Measurements from ENCODE around the gene TIGD6.

TIGD6 gene

DNA sequence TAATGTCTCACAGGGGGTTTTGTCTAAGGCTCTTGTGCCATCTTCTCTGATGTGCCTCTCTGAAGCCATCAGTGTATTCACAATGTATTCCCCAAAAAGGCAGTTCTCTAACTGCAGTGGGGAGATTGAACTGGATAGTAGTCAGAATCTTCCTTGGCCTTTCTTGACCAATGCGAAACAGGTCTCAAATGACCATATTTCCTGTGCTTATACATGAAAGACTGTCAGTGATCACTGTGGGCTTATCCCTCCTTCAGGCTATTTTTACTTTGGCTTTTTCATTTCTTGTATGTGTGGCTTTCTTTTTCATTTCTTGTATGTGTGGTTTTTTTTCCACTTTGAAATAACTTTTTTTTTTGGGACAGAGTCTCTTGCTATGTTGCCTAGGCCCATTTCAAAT is 19.8 kb upstream of the TIGD6 start:
- H3K4me3 ChIP-seq (ENCODE audit: low read depth, low read length) = no peak overlapping the region
- DNase-seq (ENCODE audit: low read depth) = no peak
- TF ChIP-seq, protein P1, sequence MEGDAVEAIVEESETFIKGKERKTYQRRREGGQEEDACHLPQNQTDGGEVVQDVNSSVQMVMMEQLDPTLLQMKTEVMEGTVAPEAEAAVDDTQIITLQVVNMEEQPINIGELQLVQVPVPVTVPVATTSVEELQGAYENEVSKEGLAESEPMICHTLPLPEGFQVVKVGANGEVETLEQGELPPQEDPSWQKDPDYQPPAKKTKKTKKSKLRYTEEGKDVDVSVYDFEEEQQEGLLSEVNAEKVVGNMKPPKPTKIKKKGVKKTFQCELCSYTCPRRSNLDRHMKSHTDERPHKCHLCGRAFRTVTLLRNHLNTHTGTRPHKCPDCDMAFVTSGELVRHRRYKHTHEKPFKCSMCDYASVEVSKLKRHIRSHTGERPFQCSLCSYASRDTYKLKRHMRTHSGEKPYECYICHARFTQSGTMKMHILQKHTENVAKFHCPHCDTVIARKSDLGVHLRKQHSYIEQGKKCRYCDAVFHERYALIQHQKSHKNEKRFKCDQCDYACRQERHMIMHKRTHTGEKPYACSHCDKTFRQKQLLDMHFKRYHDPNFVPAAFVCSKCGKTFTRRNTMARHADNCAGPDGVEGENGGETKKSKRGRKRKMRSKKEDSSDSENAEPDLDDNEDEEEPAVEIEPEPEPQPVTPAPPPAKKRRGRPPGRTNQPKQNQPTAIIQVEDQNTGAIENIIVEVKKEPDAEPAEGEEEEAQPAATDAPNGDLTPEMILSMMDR (IDR thresholded peaks at IDR 0.05; ENCODE audit: control insufficient read depth, extremely low read depth, insufficient read depth) = no peak

DNA sequence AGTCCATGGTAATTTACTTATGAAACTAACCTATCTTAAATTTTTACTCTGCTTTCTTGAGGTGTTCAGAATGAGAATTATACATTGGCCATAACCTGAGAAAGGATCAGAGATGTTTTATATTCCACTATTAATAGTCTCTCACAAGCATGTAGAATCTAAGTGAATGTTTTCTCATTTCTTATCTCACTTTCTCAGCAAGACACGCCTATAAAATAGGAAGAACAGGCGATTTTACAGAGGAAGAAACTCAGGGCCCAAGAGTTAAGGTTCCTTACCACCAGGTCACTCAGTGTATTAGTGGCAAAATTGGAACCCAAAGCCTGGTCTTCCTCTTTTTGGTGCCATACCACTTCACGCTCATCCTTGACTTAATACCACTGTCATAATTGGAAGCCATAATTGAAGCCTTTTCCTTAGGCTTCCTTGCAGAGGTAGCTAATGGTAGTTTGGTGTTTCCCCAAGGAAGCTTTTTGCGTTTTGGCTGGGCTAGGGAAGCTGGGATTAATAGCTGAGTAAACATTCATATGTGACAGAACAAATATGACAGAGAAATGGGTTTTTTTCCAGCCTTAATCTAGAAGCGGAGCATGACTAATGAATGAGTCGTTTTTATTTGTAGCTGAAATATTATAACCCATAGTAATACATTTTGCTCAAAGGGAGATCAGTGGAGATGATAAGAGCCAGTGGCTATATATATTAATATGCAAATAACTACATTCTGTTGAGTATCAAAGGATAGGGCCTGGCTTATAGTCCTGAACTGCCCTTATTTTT is 17.0 kb upstream of the TIGD6 start:
- H3K4me3 ChIP-seq (ENCODE audit: low read depth, low read length) = no peak overlapping the region
- no peak for DNase-seq (ENCODE audit: low read depth)
- TF ChIP-seq, protein P1 (IDR thresholded peaks at IDR 0.05; ENCODE audit: control insufficient read depth, extremely low read depth, insufficient read depth) = no peak

DNA sequence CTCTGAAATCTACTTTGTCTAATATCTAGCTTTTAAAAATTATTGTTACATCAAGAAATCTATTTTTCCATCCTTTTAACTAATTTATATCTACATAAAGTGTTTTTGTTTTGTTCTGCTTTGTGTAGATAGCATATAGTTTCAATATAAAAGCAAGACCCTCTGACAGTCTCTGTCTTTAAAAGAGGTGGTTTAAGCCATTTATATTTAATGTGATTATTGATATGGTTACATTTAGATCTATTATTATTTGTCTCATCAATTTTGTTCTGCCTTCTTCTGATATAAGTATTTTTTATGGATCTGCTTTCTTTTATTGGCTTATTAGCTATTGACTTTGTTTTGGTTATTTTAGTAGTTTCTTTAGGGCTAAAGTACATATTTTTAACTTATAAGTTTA is 16.1 kb upstream of the TIGD6 start:
- TF ChIP-seq, protein P1 (IDR thresholded peaks at IDR 0.05; ENCODE audit: control insufficient read depth, extremely low read depth, insufficient read depth) = no peak
- DNase-seq (ENCODE audit: low read depth) = no peak

DNA sequence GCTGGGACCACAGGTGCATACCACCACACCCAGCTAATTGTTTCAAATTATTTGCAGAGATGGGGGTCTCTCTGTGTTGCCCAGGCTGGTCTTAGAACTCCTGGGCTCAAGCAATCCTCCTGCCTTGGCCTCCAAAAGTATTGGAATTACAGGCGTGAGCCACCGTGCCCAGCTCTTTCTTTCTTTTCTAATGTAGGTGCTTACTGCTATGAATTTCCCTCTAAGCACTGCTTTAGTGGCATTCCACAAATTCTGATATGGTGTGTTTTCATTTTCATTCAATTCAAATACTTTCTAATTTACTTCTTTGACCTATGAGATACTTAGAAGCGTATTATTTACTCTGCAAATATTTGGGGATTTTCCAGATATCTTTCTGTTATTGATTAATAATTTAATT is 15.0 kb upstream of the TIGD6 start:
- H3K4me3 ChIP-seq (ENCODE audit: low read depth, low read length) = no peak overlapping the region
- TF ChIP-seq, protein P1 (IDR thresholded peaks at IDR 0.05; ENCODE audit: control insufficient read depth, extremely low read depth, insufficient read depth) = no peak
- no peak for DNase-seq (ENCODE audit: low read depth)

More for the DNA sequence above, 16.1 kb upstream of the TIGD6 start:
- H3K4me3 ChIP-seq (ENCODE audit: low read depth, low read length) = no peak overlapping the region

DNA sequence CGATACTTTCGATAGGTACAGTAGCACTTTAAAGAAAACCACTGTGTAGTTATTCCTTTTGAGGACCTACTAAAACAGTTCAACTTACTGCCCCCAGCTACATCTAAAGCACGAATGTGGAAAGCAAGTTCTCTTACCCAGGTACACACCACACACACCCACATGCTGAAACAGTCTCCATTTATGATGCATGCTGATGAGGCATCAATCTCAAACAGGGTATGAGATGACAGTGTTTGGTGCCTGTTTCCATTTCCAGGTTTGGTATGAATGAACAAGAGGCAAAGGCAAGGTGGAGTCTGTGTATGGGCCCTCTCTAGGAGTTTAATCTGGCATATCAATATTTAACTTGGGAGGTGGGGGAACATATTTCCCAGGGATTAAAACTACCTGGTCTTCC is 14.0 kb upstream of the TIGD6 start:
- no peak for DNase-seq (ENCODE audit: low read depth)
- H3K4me3 ChIP-seq (ENCODE audit: low read depth, low read length) = no peak overlapping the region
- TF ChIP-seq, protein P1 (IDR thresholded peaks at IDR 0.05; ENCODE audit: control insufficient read depth, extremely low read depth, insufficient read depth) = no peak

DNA sequence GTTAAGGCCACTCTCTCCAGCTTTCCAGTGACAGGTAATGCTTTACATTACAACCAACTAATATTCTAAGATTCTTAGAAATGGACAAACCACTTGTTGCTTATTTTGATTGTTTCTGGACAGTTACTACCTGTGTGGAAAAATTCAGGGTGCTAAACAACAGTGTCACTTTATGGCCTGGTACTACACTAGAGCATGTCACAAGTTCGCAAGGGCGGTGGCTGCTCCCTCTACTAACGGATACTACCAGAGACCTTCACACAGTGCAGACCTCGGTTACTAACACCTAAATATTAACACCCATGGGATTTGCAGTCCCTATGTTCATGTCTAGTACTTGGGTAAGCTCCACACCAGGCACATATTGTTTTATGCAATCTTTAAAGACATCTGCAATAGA is 13.5 kb upstream of the TIGD6 start:
- no peak overlapping the region for H3K4me3 ChIP-seq (ENCODE audit: low read depth, low read length)
- DNase-seq (ENCODE audit: low read depth) = no peak
- TF ChIP-seq, protein P1 (IDR thresholded peaks at IDR 0.05; ENCODE audit: control insufficient read depth, extremely low read depth, insufficient read depth) = no peak
